Central memory CD8-positive, alpha-beta T cell (primary cell): Measurements from ENCODE around the gene VPREB1.
"Not testable (repeated sequence)": the region's sequence is repeated elsewhere in the genome, so short reads cannot be mapped to it uniquely, and the experiment has no call there.

Source experiments
- ATAC-seq: fragments of 150-1000 bp; cut with Tn5 transposase; replicated peaks from 2 replicates; pipeline ENCODE4 v1.10.0; 2022; ENCODE audit warnings: mild to moderate bottlenecking, moderate FRiP score, moderate number of reproducible peaks; ENCODE audit not compliant: poor library complexity, severe bottlenecking; ENCODE audit errors: extremely low read depth
- DNase-seq, 2 donors: peaks; one replicate each; pipeline ENCODE4 v3.0.0; 2021; ENCODE audit warnings: low spot score in 2 of 2
- H3K27ac Mint-ChIP-seq: one replicate; pipeline ENCODE4 v1.8.0; 2022; ENCODE audit warnings: low read depth, mild to moderate bottlenecking, moderate library complexity, mixed read lengths
- H3K27me3 Mint-ChIP-seq: one replicate; pipeline ENCODE4 v1.8.0; 2022; ENCODE audit warnings: mixed read lengths
- H3K36me3 Mint-ChIP-seq: one replicate; pipeline ENCODE4 v1.8.0; 2022; ENCODE audit warnings: mild to moderate bottlenecking, moderate library complexity, mixed read lengths; ENCODE audit not compliant: insufficient read depth
- H3K4me1 Mint-ChIP-seq: one replicate; pipeline ENCODE4 v1.8.0; 2022; ENCODE audit warnings: mixed read lengths
- H3K4me3 Mint-ChIP-seq: one replicate; pipeline ENCODE4 v1.8.0; 2022; ENCODE audit warnings: mild to moderate bottlenecking, moderate library complexity, mixed read lengths
- H3K9me3 Mint-ChIP-seq: one replicate; pipeline ENCODE4 v1.8.0; 2022; ENCODE audit warnings: mixed read lengths

Gene VPREB1

DNA sequence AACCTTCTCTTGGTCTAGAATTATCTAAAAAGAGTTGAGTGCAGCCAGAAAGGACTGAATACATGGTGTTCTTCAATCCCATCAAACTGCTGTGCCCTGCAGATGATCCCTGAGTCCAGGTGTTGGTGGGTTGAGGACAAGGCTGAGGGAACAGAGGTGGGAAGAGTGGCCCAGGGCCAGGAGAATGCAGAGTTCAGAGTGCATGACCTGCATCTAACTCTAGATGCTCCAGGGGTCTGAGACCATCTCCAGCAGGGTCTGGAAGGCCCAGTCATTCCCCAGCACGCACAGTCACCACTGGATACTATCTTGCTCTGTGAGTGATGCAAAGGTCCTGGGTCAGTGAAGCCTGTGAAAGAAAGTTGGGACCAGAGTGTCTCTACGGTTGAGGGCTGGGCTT, 2.1 kb upstream of the VPREB1 start:
- peaks cover 26% of the 10 kb centered on the region for H3K27me3 Mint-ChIP-seq
- ATAC-seq (no peak), DNase-seq (no peak)
- no peak overlapping the region for H3K27ac Mint-ChIP-seq
- no peaks in the 10 kb centered on the region for H3K9me3 Mint-ChIP-seq
- H3K4me1 Mint-ChIP-seq: peaks cover 5% of the 10 kb centered on the region
- peaks cover 3% of the 10 kb centered on the region for H3K36me3 Mint-ChIP-seq
- no peak overlapping the region for H3K4me3 Mint-ChIP-seq

DNA sequence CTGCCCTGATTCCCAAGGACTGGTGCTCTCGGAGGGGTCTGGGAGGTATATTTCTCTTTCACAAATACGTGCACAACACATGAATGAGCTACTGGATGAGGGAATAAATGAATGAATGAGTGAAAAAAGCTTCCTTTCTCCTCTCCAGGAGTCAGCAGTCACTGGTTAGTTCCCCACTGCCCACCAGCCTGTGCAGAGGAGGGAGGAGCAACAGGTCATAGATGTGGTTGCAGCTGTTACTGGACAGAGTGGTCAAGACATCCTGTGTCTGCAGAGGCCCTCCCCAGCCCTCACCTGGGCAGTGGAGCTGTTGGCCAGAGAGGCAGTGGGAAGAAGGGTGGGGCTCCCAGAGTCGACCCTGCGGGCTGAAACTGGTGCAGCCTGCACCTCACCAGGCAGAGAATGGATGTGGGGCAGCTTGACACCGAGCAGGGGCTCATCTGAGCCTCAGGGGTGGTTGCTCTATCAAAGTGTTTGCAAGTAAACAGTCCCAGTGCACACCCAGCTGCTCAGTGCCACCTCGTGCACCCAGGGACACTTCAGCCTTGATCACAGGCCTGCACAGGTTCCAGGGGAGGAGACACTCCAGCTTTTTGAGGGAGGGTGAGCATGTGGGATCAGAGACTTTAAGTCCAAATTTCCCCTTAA, 1.4 kb upstream of the VPREB1 start:
- Mint-ChIP-seq H3K27ac (no peak overlapping the region), H3K36me3 (peaks cover 3% of the 10 kb centered on the region), H3K27me3 (peaks cover 26% of the 10 kb centered on the region), H3K9me3 (no peaks in the 10 kb centered on the region), H3K4me1 (peaks cover 6% of the 10 kb centered on the region), H3K4me3 (no peak overlapping the region)
- ATAC-seq: no peak
- no peak for DNase-seq

DNA sequence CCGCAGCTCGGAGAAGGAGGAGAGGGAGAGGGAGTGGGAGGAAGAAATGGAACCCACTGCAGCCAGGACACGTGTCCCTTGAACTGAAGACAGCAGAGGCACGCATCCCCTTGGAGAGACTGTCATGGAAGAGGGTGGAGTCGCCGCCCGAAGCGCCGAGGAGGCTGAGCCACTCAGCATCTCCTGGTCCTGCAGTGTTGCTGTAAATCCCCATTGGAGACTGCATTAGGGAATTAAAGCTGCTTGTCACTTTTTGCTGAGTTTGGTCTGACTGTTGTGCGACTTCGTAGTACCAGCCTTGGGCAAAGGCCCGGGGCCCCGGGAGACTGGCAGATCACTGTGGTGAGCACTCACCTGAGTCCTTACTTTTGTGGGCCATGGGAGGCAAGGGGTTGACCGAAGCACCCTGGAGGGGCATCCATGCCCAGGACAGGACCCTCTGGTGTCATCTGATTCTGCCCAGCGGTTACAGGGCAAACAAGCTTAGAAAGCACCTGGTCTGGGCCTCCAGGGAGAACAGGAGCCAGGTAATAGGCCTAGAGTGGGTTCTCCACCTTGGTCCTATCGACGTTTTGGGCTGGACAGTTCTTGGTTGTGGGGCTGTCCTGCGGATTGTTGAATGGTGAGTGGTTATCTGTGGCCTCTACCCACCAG, 797 bp downstream of the VPREB1 start:
- Mint-ChIP-seq H3K9me3 (no peaks in the 10 kb centered on the region), H3K27me3 (peaks cover 24% of the 10 kb centered on the region), H3K4me3 (no peak overlapping the region), H3K4me1 (peaks cover 21% of the 10 kb centered on the region), H3K36me3 (peaks cover 4% of the 10 kb centered on the region), H3K27ac (no peak overlapping the region)
- no peak for DNase-seq
- no peak for ATAC-seq

DNA sequence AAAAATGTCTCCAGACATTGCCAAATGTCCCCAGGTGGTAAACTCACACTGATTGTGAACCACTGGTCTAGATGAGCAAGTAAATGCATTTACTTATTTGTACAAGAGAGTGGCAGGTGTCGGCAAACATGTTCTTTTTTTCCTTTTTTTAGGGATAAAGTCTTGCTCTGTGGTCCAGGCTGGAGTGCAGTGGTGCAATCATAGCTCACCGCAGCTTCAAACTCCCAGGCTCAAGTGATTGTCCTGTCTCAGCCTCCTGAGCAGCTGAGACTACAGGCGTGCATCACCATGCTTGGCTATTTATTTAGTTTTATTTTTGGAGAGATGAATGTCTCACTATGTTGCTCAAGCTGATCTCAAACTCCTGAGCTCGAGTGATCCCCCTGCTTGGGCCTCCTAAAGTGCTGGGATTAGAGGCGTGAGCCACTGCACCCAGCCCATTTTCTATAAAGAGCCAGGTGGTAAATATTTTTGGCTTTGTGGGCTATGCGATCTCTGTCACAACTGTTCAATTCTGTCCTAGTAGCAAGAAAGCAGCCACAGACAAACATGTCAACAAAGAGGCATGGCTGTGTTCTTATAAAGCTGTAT, 1.4 kb downstream of the VPREB1 start:
- Mint-ChIP-seq H3K4me1 (peaks cover 21% of the 10 kb centered on the region), H3K36me3 (peaks cover 6% of the 10 kb centered on the region), H3K27me3 (peaks cover 17% of the 10 kb centered on the region), H3K9me3 (no peaks in the 10 kb centered on the region), H3K27ac (no peak overlapping the region), H3K4me3 (no peak overlapping the region)
- no peak for ATAC-seq
- no peak for DNase-seq

DNA sequence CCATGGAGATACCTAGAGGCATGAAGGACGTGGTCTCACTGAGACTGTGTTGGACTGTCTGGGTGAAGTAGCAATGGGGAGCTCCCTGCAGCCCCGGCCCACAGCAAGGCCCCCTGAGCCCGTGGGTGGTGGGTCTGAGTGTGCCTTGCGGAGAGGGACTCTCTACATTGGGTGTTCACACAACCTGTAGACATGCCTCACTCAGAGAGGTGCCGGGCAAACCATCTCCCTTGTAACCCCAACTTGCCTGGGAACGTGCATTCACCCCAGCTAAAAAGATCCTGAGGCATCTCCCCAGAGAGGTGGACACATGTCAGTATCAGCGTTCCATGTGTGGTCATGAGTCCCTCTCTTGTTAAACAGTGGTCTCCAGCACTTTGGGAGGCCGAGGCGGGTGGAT, 2.1 kb downstream of the VPREB1 start:
- Mint-ChIP-seq H3K9me3 (no peaks in the 10 kb centered on the region), H3K36me3 (peaks cover 6% of the 10 kb centered on the region), H3K27me3 (peaks cover 14% of the 10 kb centered on the region), H3K27ac (no peak overlapping the region), H3K4me3 (no peak overlapping the region), H3K4me1 (peaks cover 21% of the 10 kb centered on the region)
- ATAC-seq: no peak
- no peak for DNase-seq

DNA sequence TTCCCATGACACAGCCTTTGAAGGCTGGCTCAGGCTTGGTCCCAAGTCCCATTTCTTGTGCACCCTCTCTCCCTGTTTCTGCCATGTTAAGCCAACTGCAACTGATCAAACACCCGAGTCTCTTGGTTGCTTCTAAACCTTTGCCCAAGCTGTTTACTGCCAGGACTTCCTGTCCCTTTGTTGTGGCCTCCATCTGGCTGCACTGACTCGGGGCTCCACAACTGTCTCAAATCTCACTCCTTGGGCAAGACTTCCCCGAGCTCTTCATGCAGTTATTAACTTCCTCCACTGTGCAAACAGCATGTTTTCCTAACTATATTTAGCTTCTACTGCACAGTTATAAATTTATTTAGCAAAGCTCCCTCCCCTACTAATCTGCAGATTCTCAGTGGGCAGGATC, 4.3 kb downstream of the VPREB1 start:
- DNase-seq (no peak), ATAC-seq (no peak)
- peak overlapping the region; percentile 41 for H3K4me3 Mint-ChIP-seq
- H3K9me3 Mint-ChIP-seq: no peaks in the 10 kb centered on the region
- peaks cover 11% of the 10 kb centered on the region for H3K27me3 Mint-ChIP-seq
- H3K4me1 Mint-ChIP-seq: peaks cover 20% of the 10 kb centered on the region
- H3K27ac Mint-ChIP-seq: no peak overlapping the region
- H3K36me3 Mint-ChIP-seq: peaks cover 6% of the 10 kb centered on the region

DNA sequence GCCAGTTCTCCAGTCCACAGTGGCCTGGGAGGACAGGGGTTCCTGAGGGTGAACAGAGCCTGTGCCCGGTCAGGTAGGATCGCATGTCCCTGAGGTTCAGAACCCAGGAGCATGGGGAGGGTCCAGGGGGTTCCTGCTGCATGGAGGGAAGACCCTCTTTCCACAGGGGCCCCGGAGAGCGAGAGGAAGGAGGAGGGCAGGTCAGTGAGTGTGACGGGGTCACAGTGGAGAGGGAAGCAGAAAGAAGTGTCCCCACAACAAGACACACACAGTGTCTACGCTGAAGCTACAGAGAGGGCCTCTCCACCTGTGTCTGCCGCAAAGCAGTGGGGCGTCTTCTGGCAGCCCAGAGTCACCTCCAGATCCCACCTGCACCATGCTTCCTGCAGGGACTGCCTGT, 6.1 kb downstream of the VPREB1 start:
- not testable (repeated sequence) for DNase-seq, H3K36me3 Mint-ChIP-seq, ATAC-seq, H3K27ac Mint-ChIP-seq, H3K9me3 Mint-ChIP-seq, H3K4me3 Mint-ChIP-seq
- Mint-ChIP-seq H3K4me1 (peaks cover 17% of the 10 kb centered on the region), H3K27me3 (peaks cover 10% of the 10 kb centered on the region)

DNA sequence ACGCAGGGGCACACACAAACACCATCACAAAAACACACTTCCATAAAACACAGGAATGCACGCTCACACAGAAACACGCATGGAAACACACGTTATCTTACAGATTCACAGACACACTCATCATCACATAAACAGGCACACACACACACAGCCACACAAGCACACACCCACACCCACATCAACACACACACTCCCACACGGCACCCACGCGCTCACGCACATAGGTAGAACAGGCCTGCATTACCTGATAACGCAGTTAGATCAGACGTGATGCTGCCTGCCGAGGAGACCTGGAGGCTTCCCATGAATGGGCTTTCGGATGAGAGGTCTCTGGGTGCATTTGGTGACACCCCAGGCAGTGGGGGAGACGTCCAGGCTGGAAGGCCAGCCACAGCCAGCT, 11.5 kb downstream of the VPREB1 start:
- not testable (repeated sequence) for ATAC-seq, DNase-seq, H3K9me3 Mint-ChIP-seq, H3K36me3 Mint-ChIP-seq, H3K27ac Mint-ChIP-seq, H3K4me1 Mint-ChIP-seq, H3K4me3 Mint-ChIP-seq
- H3K27me3 Mint-ChIP-seq: peaks cover 14% of the 10 kb centered on the region

DNA sequence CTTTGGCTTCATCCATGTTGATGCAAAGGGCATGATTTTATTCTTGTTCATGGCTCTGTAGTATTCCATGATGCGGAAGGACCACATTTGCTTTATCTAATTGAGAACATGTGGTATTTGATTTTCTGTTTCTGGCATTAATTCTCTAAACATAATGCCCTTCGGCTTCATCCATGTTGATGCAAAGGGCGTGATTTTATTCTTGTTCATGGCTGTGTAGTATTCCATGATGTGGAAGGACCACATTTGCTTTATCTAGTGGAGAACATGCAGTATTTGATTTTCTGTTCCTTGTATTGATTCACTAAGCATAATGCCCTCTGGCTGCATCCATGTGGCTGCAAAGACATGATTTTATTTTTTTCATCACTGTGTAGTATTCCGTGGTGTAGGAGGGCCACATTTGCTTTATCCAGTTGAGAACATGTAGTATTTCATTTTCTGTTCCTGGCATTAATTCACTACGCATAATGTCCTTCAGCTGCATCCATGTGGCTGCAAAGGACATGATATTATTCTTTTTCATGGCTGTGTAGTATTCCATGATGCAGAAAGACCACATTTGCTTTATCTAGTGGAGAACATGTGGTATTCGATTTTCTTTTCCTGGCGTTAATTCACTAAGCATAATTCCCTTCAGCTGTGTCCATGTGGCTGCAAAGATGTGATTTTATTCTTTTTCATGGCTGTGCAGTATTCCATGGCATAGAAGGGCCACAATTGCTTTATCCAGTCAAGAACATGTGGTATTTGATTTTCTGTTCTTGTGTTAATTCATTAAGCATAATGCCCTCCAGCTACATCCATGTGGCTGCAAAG, 14.2 kb downstream of the VPREB1 start:
- H3K36me3 Mint-ChIP-seq, H3K9me3 Mint-ChIP-seq, H3K27ac Mint-ChIP-seq, H3K4me1 Mint-ChIP-seq, DNase-seq, H3K4me3 Mint-ChIP-seq, ATAC-seq: not testable (repeated sequence)
- peaks cover 14% of the 10 kb centered on the region for H3K27me3 Mint-ChIP-seq

DNA sequence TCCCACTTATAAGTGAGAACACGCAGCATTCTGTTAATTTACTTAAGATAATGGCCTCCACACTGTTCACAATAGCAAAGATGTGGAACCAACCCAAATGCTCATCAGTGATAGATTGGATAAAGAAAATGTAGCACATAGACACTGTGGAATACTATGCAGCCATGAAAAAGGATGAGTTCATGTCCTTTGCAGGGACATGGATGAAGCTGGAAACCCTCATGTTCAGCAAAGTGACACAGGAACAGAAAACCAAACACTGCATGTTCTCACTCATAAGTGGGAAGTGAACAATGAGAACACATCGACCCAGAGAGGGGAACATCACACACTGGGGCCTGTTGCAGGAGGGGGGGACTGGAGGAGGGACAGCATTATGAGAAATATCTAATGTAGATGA, 15.6 kb downstream of the VPREB1 start:
- ATAC-seq, H3K27me3 Mint-ChIP-seq, H3K4me1 Mint-ChIP-seq, H3K27ac Mint-ChIP-seq, H3K9me3 Mint-ChIP-seq, H3K4me3 Mint-ChIP-seq, DNase-seq, H3K36me3 Mint-ChIP-seq: not testable (repeated sequence)

DNA sequence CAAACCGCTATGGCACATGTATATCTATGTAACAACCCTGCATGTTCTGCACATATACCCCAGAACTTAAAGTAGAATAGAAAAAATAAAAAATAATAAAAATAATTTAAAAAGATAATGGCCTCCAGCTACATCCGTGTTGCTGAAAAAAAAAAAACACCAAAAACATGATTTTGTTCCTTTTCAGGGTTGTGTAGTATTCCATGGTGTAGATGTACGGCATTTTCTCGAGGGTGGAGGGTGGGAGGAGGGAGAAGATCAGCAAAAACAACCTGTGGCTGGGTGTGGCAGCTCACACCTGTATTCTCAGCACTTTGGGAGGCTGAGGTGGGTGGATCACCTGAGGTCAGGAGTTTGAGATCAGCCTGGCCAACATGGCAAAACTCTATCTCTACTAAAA, 16.0 kb downstream of the VPREB1 start:
- not testable (repeated sequence) for DNase-seq, H3K36me3 Mint-ChIP-seq, H3K4me3 Mint-ChIP-seq, H3K9me3 Mint-ChIP-seq, H3K27me3 Mint-ChIP-seq, H3K27ac Mint-ChIP-seq, H3K4me1 Mint-ChIP-seq, ATAC-seq

DNA sequence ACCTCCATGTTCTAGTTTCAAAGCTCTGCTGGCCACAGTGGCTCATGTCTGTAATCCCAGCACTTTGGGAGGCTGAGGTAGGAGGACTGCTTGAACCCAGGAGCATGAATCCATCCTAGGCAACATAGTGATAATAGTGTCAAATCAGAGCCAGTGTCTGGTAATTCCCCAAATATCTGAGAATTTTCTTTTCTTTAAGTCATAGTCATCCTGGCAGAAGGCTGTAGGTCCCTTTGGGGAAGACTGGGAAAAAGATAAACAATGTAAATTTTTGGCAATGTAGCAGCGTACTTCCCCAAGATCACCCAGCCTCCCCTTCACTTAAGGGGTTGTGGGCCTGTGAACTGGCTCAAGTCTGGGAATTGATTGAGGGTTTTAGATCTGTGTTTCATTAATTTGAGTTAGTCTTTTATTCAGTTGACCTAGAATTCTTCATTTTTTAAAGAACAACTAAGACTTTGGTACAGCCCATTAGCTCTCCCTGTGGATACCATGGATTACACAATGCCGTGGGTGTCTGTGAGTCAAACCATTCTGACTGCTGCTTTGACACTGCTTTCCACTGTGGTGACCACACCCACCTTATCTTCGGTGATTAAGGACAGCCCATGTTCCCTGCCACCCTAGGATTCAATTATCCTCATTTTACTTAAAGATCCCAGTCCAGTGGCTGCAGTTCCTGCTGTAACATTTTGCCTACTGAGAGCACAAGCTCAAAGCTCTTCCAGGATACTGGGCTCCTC, 17.9 kb downstream of the VPREB1 start:
- not testable (repeated sequence) for H3K27ac Mint-ChIP-seq, DNase-seq, H3K4me1 Mint-ChIP-seq, ATAC-seq, H3K27me3 Mint-ChIP-seq, H3K36me3 Mint-ChIP-seq, H3K4me3 Mint-ChIP-seq, H3K9me3 Mint-ChIP-seq
